OCI-LY3 (cell line): ENCODE results near the gene TBL1XR1.

Experiments
- H2AFZ ChIP-seq: fragments of 200-600, 300-600 bp; shearing (Covaris generic); 2 replicates; pipeline ENCODE4 v1.6.0; 2014; ENCODE audit warnings: antibody characterized with exemption, low read depth, low read length
- H3K27ac ChIP-seq: fragments of 200-600, 300-600 bp; sonication (generic); 2 replicates; pipeline ENCODE4 v1.5.1; 2014; ENCODE audit warnings: mild to moderate bottlenecking, low read length, moderate library complexity, mixed read lengths
- H3K27me3 ChIP-seq: fragments of 200-600, 300-600 bp; sonication (generic); 2 replicates; pipeline ENCODE4 v1.6.1; 2014; ENCODE audit warnings: low read depth, low read length, mixed read lengths
- H3K36me3 ChIP-seq: fragments of 200-600, 300-600 bp; sonication (generic); replicated peaks from 2 replicates; pipeline ENCODE3; 2014; ENCODE audit warnings: low read depth, low read length, mixed read lengths
- H3K4me1 ChIP-seq: fragments of 300-600, 200-600 bp; sonication (generic); 2 replicates; pipeline ENCODE4 v1.6.1; 2014; ENCODE audit warnings: low read length, mixed read lengths
- H3K4me2 ChIP-seq: fragments of 200-600, 300-600 bp; sonication (generic); 2 replicates; pipeline ENCODE4 v1.6.1; 2014; ENCODE audit warnings: low read length, mixed read lengths
- H3K4me3 ChIP-seq: fragments of 300-600, 200-600 bp; sonication (generic); 2 replicates; pipeline ENCODE4 v1.5.1; 2014; ENCODE audit warnings: antibody characterized with exemption, mild to moderate bottlenecking, low read length, moderate library complexity
- H3K79me2 ChIP-seq: fragments of 300-600, 200-600 bp; shearing (Covaris generic); 2 replicates; pipeline ENCODE4 v1.6.1; 2014; ENCODE audit warnings: mild to moderate bottlenecking, low read length, mixed read lengths
- H3K9ac ChIP-seq: fragments of 300-600, 200-600 bp; shearing (Covaris generic); 2 replicates; pipeline ENCODE4 v1.6.0; 2014; ENCODE audit warnings: mild to moderate bottlenecking, low read length, moderate library complexity
- H3K9me3 ChIP-seq: fragments of 200-600, 300-600 bp; shearing (Covaris generic); 2 replicates; pipeline ENCODE4 v1.6.1; 2014; ENCODE audit warnings: low read length, mixed read lengths; ENCODE audit not compliant: insufficient read depth
- H4K20me1 ChIP-seq: fragments of 200-600, 300-600 bp; sonication (generic); 2 replicates; pipeline ENCODE4 v1.6.1; 2016; ENCODE audit warnings: low read length, mixed read lengths; ENCODE audit not compliant: insufficient read depth
- CTCF ChIP-seq: fragments of 200-600, 300-600 bp; sonication (generic); IDR thresholded peaks from 2 replicates; pipeline ENCODE4 v1.5.1; 2014; ENCODE audit warnings: antibody characterized with exemption, low read length, low read depth
- EZH2phosphoT487 ChIP-seq: fragments of 200-600 bp; shearing (Covaris generic); IDR thresholded peaks from 2 replicates; pipeline ENCODE4 v1.6.1; 2018; ENCODE audit warnings: antibody characterized with exemption, mixed run types, low read depth

The TBL1XR1 gene

GRCh38 chr3:177131927-177132636 is 65.2 kb downstream of the TBL1XR1 start:
- no peaks in the 10 kb centered on the region for H3K27me3 ChIP-seq
- peaks cover 99% of the 10 kb centered on the region for H3K79me2 ChIP-seq
- peaks cover 44% of the 10 kb centered on the region for H3K36me3 ChIP-seq
- no peak overlapping the region for H3K4me2 ChIP-seq
- TF ChIP-seq EZH2phosphoT487 = no peak
- no peak for TF ChIP-seq CTCF
- no peaks in the 10 kb centered on the region for H3K9me3 ChIP-seq
- no peaks in the 10 kb centered on the region for H3K4me1 ChIP-seq
- H3K9ac ChIP-seq = no peak overlapping the region
- H3K27ac ChIP-seq = no peak overlapping the region
- peaks cover 95% of the 10 kb centered on the region for H4K20me1 ChIP-seq
- no peak overlapping the region for H3K4me3 ChIP-seq
- no peak overlapping the region for H2AFZ ChIP-seq

- no peak overlapping the region for H3K4me3 ChIP-seq
- peaks cover 100% of the 10 kb centered on the region for H3K79me2 ChIP-seq
- no peak overlapping the region for H2AFZ ChIP-seq
- H3K4me1 ChIP-seq = no peaks in the 10 kb centered on the region; the same call in 1 of the 2 replicates
- H3K9me3 ChIP-seq = no peaks in the 10 kb centered on the region
- no peak overlapping the region for H3K4me2 ChIP-seq
- H3K27me3 ChIP-seq = no peaks in the 10 kb centered on the region
- H3K27ac ChIP-seq = no peak overlapping the region
- peaks cover 98% of the 10 kb centered on the region for H4K20me1 ChIP-seq
- peaks cover 35% of the 10 kb centered on the region for H3K36me3 ChIP-seq
- H3K9ac ChIP-seq = no peak overlapping the region
- TF ChIP-seq EZH2phosphoT487 = no peak
- no peak for TF ChIP-seq CTCF
These were observed 70.3 kb downstream of the TBL1XR1 start for GRCh38 chr3:177127008-177127407.

- H2AFZ ChIP-seq = no peak overlapping the region
- H3K9me3 ChIP-seq = no peaks in the 10 kb centered on the region
- TF ChIP-seq CTCF = no peak
- peaks cover 98% of the 10 kb centered on the region for H4K20me1 ChIP-seq
- H3K79me2 ChIP-seq = peaks cover 100% of the 10 kb centered on the region
- no peaks in the 10 kb centered on the region; the same call in 1 of the 2 replicates for H3K4me1 ChIP-seq
- H3K27ac ChIP-seq = no peak overlapping the region
- no peaks in the 10 kb centered on the region for H3K27me3 ChIP-seq
- H3K9ac ChIP-seq = no peak overlapping the region
- no peak overlapping the region for H3K4me2 ChIP-seq
- H3K36me3 ChIP-seq = peaks cover 32% of the 10 kb centered on the region
- H3K4me3 ChIP-seq = no peak overlapping the region
These were observed 71.1 kb downstream of the TBL1XR1 start for GRCh38 chr3:177126015-177126773.

- Histone ChIP-seq H3K27ac (no peak overlapping the region), H4K20me1 (peaks cover 99% of the 10 kb centered on the region)
These were observed 72.4 kb downstream of the TBL1XR1 start for GRCh38 chr3:177124882-177125281.

More at GRCh38 chr3:177124882-177125281, 72.4 kb downstream of the TBL1XR1 start:
- Histone ChIP-seq H3K9ac (no peak overlapping the region), H3K4me2 (no peak overlapping the region), H3K27me3 (no peaks in the 10 kb centered on the region), H3K79me2 (peaks cover 100% of the 10 kb centered on the region), H3K9me3 (no peaks in the 10 kb centered on the region), H3K4me3 (no peak overlapping the region), H2AFZ (no peak overlapping the region), H3K36me3 (peaks cover 32% of the 10 kb centered on the region), H3K4me1 (no peaks in the 10 kb centered on the region; the same call in 1 of the 2 replicates)
- TF ChIP-seq CTCF (no peak), EZH2phosphoT487 (no peak)
